HG02610 (cell line): ENCODE measurements around the gene ERAS.
"Not testable (repeated sequence)": the region's sequence is repeated elsewhere in the genome, so short reads cannot be mapped to it uniquely, and the experiment has no call there.

ENCODE experiments used
- ATAC-seq: cut with Tn5 transposase; IDR thresholded peaks from one replicate; pipeline ENCODE4 v1.9.1; 2021; ENCODE audit warnings: mild to moderate bottlenecking, moderate library complexity; ENCODE audit not compliant: unreplicated experiment

ERAS gene

GRCh38 chrX:48831136-48831908, 5.0 kb downstream of the ERAS start:
- no peak for ATAC-seq

GRCh38 chrX:48831909-48832291, 5.6 kb downstream of the ERAS start:
- ATAC-seq, result no peak

- no peak for ATAC-seq
These were observed 7.3 kb downstream of the ERAS start for GRCh38 chrX:48833542-48834138.

GRCh38 chrX:48834383-48834709, 8.0 kb downstream of the ERAS start:
- no peak for ATAC-seq

DNA sequence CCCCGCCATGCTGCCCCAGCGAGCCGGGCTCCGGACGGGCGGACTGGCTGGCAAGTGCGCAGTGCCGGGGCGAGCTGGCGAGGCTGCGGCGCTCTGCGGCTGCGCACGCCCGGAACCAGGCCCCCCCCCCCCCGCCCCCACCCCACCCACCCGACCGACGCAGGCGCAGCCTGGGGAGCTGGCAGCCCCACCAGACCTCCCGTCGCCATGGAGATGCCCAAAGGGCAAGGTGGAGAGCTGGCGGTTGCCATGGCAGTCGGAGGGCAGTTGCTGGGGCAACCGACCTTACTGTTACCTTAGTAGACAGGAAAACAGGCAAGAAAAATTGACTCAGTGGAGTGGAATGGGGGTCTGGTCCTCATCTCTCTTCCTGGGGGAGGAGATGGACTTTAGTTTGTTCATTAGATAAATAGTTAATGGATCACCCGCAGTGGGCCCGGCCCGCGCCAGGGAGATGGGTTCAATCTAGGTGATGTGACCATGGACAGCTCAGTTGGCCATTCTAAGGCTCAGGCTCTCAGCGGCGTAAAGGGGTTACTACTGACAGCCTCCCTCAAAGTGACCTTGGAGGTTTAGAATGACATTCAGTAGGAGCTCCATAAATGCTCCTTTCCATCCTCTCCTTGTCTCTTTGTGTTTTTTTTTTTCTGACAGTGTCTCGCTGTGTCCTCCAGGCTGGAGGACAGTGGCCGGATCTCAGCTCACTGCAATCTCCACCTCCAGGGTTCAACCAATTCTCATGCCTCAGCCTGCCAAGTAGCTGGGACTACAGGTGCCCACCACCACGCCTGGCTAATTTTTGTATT, 9.4 kb downstream of the ERAS start, which contains the start of gene PCSK1N:
TSS of gene PCSK1N (minus strand) at position 87 of the 806 bp plus-strand sequence. CDS start at position 9, 78 bp downstream.
- no peak for ATAC-seq

DNA sequence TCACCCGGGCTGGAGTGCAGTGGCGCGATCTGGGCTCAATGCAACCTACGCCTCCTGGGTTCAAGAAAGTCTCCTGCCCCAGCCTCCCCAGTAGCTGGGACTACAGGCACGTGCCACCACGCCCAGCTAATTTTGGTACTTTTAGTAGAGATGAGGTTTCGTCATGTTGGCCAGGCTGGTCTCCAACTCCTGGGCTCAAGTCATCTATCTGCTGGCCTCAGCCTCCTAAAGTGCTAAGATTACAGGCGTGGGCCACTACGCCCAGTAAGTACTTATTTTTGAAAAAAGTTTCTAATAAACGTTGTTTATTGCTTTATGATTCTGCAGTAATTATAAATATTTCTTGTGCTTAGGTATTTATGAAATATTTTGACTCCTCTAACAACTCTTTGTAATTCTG, 13.4 kb downstream of the ERAS start:
- ATAC-seq, result no peak

GRCh38 chrX:48848847-48849246, 22.5 kb downstream of the ERAS start:
- no peak for ATAC-seq

DNA sequence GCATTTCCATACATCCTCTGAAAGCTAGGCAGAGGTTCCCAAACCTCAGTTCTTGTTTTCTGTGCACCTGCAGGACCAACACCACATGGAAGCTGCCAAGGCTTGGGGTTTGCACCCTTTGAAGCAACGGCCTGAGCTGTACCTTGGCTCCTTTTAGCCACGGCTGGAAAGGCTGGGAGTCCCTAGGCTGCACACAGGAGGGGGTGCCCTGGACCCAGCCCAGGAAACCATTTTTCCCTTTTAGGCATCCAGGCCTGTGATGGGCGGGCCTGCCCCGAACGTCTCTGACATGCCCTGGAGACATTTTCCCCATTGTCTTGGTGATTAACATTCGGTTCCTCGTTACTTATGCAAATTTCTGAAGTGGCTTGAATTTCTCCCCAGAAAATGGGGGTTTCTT, 26.5 kb downstream of the ERAS start:
- no peak for ATAC-seq

DNA sequence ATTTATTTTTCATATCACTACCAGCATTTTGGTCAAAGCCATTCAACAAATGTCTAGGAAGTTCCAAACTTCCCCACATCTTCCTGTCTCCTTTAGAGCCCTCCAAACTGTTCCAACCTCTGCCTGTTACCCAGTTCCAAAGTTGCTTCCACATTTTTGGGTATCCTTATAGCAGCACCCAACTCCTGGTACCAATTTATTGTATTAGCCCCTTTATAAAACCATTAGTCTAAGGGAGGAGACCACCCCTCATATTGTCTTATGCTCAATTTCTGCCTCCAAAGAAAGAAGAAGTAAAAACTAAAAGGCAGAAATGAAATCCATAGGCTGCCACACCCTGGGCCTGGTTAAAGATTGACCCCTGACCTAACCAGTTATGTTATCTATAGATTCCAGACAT, 27.2 kb downstream of the ERAS start:
- ATAC-seq, result not testable (repeated sequence)

DNA sequence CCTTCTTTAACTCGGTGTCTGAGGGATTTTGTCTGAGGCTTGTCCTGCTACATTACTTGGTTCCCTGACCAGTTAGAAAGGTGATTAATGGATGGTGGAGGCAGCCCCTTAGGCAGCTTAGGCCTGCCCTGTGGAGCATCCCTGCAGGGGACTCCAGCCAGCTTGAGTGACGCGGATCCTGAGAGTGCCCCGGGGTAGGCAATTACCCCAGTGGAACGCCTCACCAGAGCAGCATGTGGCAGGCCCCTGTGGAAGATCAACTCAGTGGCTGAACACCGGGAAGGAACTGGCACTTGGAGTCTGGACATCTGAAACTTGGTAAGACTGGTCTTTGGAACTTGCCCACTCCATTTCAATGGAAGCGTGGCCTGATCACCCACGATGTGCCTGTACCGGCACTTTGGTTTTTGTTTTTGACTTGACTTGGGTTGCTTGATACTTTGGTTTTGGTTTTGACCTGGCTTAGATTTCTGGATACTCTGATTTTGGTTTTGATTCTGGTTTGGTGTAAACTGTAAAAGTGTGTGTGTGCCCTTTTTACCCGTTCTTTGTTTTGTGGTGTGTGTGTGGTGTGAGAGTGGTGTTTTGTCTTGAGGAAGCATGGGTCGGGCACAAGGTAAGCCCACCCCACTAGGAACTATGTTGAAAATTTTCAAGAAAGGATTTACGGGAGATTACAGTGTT, 27.9 kb downstream of the ERAS start:
- not testable (repeated sequence) for ATAC-seq

DNA sequence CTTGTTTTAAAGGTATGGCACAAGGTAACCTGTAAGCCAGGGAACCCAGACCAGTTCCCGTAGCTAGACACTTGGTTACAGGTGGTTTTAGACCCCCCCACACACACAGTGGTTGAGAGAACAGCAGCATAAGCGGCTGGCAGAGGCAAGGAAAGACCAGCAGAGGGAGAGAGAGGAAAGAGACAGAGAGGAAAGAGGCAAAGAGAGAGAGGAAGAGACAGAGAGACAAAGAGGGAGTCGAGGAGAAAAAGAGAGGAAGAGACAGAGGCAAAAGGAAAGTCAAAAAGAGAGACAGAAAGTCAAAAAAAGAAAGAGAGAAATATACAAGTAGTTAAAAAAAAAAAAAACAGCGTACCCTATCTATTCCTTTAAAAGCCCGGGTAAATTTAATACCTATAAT, 28.6 kb downstream of the ERAS start:
- ATAC-seq, result no peak

DNA sequence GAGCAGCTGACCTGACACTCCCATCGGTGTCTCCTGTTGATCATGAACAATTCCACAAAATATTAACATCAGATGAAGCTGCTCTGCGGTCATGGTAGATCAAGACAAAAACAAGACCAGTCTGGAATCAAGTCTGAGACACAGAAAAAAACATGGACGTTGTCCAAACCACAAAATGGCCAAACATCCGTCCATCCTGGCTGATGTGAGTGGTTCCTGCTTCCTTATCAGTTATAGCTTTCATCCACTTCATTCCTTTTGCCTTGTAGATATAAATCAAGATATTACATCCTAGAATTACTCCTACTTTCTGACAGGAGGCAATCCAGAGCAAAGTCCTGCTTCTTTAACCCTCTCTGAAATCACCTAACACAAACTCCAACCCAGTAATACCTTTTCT, 37.9 kb downstream of the ERAS start:
- no peak for ATAC-seq

GRCh38 chrX:48872017-48872416, 45.7 kb downstream of the ERAS start:
- not testable (repeated sequence) for ATAC-seq

DNA sequence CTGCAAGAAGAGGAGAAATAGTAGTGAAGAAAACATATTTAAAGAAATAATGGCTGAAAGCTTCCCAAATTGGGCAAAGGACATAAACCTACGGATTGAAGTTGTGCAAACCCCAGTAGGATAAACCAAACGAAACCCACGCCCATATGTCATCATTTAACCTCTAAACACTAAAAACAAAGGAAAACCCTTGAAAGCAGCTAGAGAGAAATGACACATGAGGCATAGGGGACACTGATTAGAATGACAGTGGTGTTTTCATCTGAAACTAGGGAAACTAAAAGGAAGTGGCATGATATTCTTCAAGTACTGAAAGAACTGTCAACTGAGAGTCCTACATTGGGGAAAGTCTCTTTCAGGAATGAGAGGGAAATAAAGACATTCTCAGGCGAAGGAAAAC, 50.6 kb downstream of the ERAS start:
- not testable (repeated sequence) for ATAC-seq
